ENCODE measurements around the gene EFNA2.
"Not testable (repeated sequence)": the region's sequence is repeated elsewhere in the genome, so short reads cannot be mapped to it uniquely, and the experiment has no call there.

The EFNA2 gene

DNA sequence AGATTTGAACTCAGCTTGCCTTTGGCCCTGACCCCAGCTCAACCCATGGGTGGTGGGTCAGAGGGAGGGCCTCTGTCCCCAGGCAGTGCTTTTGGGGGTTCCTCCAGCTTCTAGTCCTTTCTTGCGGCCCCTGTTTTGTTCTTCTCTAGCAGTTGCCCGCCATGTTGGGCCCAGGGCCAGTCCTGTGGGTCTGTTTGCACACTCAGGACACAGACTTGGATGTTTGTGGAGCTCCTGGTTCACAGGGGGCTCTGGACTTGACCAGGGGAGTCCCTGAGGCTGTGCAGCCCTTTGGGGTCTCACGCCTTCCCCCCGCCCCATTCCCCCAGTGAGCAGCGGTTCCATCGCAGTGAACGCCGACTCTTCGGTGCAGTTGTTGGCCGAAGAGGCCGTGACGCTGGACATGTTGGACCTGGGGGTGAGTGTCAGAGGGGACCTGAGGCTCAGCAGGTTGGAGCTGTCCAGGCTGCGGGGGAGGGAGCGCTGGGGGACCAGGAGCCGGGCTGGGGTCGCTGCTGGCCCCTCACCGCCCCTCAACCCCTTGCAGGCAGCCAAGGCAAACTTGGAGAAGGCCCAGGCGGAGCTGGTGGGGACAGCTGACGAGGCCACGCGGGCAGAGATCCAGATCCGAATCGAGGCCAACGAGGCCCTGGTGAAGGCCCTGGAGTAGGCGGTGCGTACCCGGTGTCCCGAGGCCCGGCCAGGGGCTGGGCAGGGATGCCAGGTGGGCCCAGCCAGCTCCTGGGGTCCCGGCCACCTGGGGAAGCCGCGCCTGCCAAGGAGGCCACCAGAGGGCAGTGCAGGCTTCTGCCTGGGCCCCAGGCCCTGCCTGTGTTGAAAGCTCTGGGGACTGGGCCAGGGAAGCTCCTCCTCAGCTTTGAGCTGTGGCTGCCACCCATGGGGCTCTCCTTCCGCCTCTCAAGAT lies 41.6 kb upstream of the EFNA2 start:
- no peak overlapping the region for H3K4me3 ChIP-seq (ENCODE audit: low read length)
- H3K27me3 ChIP-seq (ENCODE audit: control insufficient read depth, insufficient read depth, low read length) = no peaks in the 10 kb centered on the region
- no peak overlapping the region for H3K27ac ChIP-seq (ENCODE audit: low read length)
- no peak for DNase-seq (ENCODE audit: low read depth, low spot score)
- peaks cover 5% of the 10 kb centered on the region; the same call in 1 of the 2 replicates for H3K36me3 ChIP-seq (ENCODE audit: control insufficient read depth, insufficient read depth, low read length)
- H3K4me1 ChIP-seq (ENCODE audit: control insufficient read depth, insufficient read depth, low read length) = peaks cover 6% of the 10 kb centered on the region
- H3K9me3 ChIP-seq (ENCODE audit: control insufficient read depth, insufficient read depth, low read length) = no peaks in the 10 kb centered on the region
- no CpG with 5 or more reads among the region's 33 CpGs for WGBS (ENCODE audit: insufficient coverage, insufficient read length)

DNA sequence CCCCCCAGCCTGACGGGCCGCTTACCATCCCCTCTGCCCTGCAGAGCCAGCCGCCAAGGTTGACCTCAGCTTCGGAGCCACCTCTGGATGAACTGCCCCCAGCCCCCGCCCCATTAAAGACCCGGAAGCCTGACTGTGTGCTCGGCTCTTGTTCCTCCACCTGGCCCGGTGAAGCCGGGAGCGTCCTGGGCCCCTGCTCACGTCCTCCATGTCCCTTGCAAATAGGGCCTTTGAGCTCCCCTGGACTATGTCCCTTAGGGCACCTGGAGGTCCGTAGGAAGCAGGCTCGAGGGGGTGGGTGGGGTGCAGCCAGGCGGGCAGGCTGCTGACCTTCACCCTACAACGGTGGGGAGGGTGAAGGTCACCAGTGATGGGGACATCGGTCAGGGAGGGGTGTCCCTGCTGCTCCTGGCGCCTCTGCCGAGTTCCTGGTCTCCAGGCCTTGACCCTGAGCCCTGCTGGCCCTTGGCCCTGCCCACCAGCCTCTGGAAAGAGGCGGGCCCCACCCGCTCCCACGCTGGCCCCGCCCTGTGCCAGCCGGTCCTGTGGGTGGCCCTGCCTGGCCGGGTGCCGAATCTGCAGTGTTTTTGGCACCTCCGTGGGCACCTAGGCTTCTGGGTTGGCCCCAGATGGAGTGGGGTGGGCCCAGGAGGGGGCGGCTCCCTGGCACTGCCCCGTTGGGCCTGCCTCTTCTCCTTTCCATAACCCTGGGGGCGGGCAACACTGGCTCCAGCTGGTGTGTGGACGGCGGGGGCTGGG lies 40.8 kb upstream of the EFNA2 start:
- Histone ChIP-seq H3K4me1 (ENCODE audit: control insufficient read depth, insufficient read depth, low read length) (peaks cover 4% of the 10 kb centered on the region), H3K9me3 (ENCODE audit: control insufficient read depth, insufficient read depth, low read length) (no peaks in the 10 kb centered on the region), H3K27ac (ENCODE audit: low read length) (no peak overlapping the region), H3K36me3 (ENCODE audit: control insufficient read depth, insufficient read depth, low read length) (peaks cover 5% of the 10 kb centered on the region; the same call in 1 of the 2 replicates), H3K27me3 (ENCODE audit: control insufficient read depth, insufficient read depth, low read length) (no peaks in the 10 kb centered on the region), H3K4me3 (ENCODE audit: low read length) (no peak overlapping the region)
- DNase-seq (ENCODE audit: low read depth, low spot score) = no peak
- no CpG with 5 or more reads among the region's 31 CpGs for WGBS (ENCODE audit: insufficient coverage, insufficient read length)

DNA sequence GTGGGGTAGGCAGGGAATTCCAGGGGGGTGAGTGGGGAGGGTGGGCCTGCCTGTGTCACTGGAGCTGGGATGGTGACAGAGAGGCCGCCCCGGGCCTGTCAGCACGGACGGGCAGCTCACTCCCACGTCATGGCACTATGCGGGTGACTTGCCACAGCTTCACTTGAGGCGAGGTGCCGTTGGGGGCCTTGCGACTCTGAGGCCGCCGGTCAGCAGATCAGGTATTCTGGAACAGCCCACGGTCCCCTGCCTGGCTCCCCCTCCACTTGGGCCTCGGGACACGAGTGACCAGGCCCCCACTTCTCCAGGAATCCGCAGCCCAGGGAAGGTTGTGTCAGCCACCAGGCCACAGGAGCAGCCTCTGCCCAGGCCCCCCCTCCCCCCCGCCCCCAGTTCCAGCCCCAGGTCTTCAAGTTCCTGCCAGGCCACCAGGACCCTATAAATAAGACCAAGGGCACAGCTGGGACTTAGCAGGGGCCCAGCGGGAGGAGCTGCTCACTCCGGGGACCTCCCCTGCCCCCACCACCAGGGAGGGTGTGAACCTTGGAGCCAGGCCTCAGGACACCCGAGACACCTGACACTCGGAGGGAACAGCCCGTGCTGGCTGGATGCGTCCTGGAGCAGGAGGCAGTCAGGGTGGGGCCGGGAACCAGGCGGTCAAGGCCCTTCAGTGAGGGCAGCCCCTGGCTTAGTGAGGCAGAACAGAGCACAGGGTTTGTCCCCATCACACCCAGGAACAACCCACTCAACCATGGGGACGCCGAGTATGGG lies 40.0 kb upstream of the EFNA2 start:
- Histone ChIP-seq H3K27me3 (ENCODE audit: control insufficient read depth, insufficient read depth, low read length) (no peaks in the 10 kb centered on the region), H3K9me3 (ENCODE audit: control insufficient read depth, insufficient read depth, low read length) (no peaks in the 10 kb centered on the region), H3K36me3 (ENCODE audit: control insufficient read depth, insufficient read depth, low read length) (peaks cover 9% of the 10 kb centered on the region; the same call in 1 of the 2 replicates), H3K4me1 (ENCODE audit: control insufficient read depth, insufficient read depth, low read length) (peaks cover 4% of the 10 kb centered on the region), H3K27ac (ENCODE audit: low read length) (no peak overlapping the region), H3K4me3 (ENCODE audit: low read length) (no peak overlapping the region)
- DNase-seq (ENCODE audit: low read depth, low spot score) = no peak
- WGBS (ENCODE audit: insufficient coverage, insufficient read length) = no CpG with 5 or more reads among the region's 26 CpGs

DNA sequence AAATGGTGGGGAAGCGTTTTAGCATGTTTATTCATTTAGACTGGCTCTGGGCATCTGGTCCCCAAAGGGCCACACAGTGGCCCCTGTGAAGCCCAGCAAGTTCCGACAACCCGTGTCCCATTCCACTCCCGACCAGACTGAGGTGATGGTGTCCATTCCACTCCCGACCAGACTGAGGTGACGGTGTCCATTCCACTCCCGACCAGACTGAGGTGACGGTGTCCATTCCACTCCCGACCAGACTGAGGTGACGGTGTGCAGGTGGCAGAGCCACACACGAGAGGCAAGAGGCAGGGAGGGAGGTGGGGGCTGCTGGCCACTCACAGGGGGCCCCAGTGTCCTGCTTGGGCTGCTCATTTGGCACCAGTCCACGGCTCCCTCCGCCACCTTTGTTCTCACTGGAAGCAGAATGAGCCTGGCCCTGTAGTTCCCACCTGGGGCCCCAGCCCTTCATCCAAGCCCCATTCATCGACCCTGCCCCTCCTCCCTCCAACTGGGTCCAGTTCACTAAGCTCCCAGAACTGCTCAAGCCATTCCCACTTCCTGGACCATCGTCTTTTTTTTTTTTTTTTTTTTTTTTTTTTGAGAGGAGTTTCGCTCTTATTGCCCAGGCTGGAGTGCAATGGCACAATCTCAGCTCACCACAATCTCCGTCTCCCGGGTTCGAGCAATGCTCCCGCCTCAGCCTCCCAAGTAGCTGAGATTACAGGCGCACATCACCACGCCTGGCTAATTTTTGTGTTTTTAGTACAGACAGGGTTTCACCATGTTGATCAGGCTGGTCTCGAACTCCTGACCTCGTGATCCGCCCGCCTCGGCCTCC lies 39.2 kb upstream of the EFNA2 start:
- H3K36me3 ChIP-seq (ENCODE audit: control insufficient read depth, insufficient read depth, low read length) = peaks cover 12% of the 10 kb centered on the region
- not testable (repeated sequence) for H3K27ac ChIP-seq (ENCODE audit: low read length); DNase-seq (ENCODE audit: low read depth, low spot score); H3K27me3 ChIP-seq (ENCODE audit: control insufficient read depth, insufficient read depth, low read length); H3K4me3 ChIP-seq (ENCODE audit: low read length); H3K4me1 ChIP-seq (ENCODE audit: control insufficient read depth, insufficient read depth, low read length); H3K9me3 ChIP-seq (ENCODE audit: control insufficient read depth, insufficient read depth, low read length)
- no CpG with 5 or more reads among the region's 27 CpGs for WGBS (ENCODE audit: insufficient coverage, insufficient read length)

DNA sequence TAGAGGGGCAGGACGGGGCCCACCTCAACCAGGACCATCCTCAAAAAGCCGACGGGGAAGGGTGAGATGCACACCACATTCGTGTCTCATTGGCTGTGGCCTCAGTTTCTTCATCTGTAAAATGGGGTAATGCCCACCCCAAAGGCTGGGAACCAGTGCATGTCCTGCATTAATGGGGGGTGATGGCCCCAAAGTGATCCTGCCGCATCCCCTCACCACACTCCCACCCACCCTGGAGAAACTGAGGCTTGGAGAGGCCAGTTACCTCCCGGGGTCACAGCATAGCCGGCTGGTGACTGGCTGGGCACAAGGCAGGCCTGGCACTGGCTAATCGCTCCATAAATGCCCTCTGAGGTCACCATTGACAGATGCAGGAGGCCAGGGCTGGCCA lies 37.9 kb upstream of the EFNA2 start:
- H3K27me3 ChIP-seq (ENCODE audit: control insufficient read depth, insufficient read depth, low read length) = no peaks in the 10 kb centered on the region
- no CpG with 5 or more reads among the region's 8 CpGs for WGBS (ENCODE audit: insufficient coverage, insufficient read length)
- peaks cover 17% of the 10 kb centered on the region for H3K36me3 ChIP-seq (ENCODE audit: control insufficient read depth, insufficient read depth, low read length)
- no peak for DNase-seq (ENCODE audit: low read depth, low spot score)
- no peak overlapping the region for H3K27ac ChIP-seq (ENCODE audit: low read length)
- H3K9me3 ChIP-seq (ENCODE audit: control insufficient read depth, insufficient read depth, low read length) = no peaks in the 10 kb centered on the region
- H3K4me1 ChIP-seq (ENCODE audit: control insufficient read depth, insufficient read depth, low read length) = peaks cover 5% of the 10 kb centered on the region; the same call in 1 of the 2 replicates
- H3K4me3 ChIP-seq (ENCODE audit: low read length) = no peak overlapping the region

DNA sequence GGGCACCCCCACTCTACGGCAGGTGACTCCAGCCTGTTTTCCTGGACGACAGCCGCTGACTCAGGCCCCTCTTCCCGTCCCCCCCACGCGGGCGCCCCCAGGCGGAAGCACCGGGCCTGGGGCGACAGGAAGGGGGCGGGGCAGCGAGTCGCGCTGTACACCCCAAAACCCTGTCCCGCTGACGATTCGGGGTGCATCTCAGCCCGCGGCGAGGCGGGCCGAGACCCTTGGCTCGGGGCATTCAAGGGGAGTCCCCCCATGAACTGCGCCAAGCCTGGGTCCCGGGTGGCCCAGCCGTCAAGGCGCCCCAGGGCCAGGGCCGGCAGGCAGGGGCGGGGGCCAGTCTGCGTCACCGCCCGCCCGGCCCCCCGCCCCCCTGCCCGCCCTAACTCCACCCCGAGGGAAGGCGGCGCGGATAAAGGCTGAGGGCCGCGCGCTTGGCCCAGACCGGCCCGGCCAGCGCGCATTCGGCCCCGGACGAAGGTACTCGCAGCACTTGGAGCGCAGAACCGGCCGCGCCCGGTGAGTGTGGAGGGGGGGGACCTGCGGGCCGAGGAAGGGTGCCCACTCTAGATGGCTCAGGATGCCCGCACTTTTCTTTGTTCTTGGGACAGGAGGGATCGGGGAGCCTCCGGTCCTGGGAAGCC lies 37.4 kb upstream of the EFNA2 start, which contains the start of gene MIDN:
Gene MIDN (plus strand): TSS at position 445 of the 647 bp plus-strand sequence. CDS start 1,714 bp downstream, outside the sequence.
- no peak for DNase-seq (ENCODE audit: low read depth, low spot score)
- no CpG with 5 or more reads among the region's 60 CpGs for WGBS (ENCODE audit: insufficient coverage, insufficient read length)
- H3K27me3 ChIP-seq (ENCODE audit: control insufficient read depth, insufficient read depth, low read length) = no peaks in the 10 kb centered on the region
- peak within 1 kb of the TSS; percentile 96 for H3K4me3 ChIP-seq (ENCODE audit: low read length)
- peaks cover 5% of the 10 kb centered on the region; the same call in 1 of the 2 replicates for H3K4me1 ChIP-seq (ENCODE audit: control insufficient read depth, insufficient read depth, low read length)
- peaks cover 17% of the 10 kb centered on the region for H3K36me3 ChIP-seq (ENCODE audit: control insufficient read depth, insufficient read depth, low read length)
- no peaks in the 10 kb centered on the region for H3K9me3 ChIP-seq (ENCODE audit: control insufficient read depth, insufficient read depth, low read length)
- H3K27ac ChIP-seq (ENCODE audit: low read length) = no peak within 1 kb of the TSS

DNA sequence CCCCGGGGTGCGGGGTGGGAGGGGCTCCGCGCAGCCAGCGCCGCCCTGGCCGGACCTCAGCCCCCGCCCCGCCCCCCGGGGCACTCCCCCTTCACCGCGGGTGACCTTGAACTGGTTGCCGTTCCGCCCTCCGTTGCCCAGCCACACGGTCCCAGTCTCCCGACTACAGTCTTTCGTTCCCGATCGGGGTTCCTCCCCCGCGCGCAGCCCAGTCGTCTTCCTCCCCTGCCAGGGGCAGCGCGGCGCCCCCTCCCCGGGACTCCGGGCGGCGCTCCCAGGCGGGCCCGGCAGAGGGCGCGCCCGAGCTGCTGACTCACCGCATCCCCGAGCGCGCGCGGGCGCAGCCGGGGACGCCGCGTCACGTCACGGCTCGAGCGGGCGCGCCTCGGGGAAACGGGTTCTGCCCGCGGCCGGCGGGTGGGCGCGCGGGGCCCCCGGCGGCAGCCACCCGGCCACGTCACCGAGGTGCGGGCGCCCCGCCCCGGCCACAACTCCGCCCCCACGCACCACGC lies 36.8 kb upstream of the EFNA2 start:
- DNase-seq (ENCODE audit: low read depth, low spot score) = no peak
- H3K36me3 ChIP-seq (ENCODE audit: control insufficient read depth, insufficient read depth, low read length) = peaks cover 20% of the 10 kb centered on the region

DNA sequence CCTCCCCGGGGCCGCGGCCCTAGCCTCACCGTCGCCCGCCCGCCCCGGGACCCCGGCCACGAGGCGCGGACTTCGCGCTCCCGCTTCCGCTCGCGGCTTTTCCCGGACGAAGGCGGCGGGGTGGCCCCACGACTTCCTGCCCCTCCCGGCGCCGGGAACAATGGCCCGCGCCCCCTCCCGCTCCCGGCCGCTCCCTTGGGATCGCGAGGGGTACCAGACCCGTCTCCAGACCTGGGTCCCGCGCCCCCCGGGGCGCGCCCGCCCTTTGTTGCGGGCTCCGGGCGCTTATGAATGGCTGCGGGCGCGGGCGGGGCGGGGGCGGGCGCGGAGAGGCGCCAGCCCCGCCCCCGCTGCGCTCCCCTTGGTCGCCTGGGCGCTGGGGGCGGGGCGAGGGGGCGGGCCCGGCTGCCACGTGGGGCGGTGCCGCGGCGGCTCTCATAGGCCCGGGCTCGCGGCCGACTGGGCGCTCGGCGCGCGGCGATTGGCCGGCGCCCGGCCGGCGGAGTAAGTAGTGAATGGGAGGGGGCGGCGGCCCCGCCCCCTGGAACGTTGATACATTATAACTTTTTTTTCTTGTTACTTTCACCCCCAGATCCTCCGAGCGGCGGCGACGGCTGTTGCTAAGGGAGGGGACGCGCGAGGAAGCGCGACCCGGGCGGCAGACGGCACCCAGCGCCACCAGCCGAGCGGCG lies 36.2 kb upstream of the EFNA2 start:
- WGBS (ENCODE audit: insufficient coverage, insufficient read length) = no CpG with 5 or more reads among the region's 102 CpGs
- H3K36me3 ChIP-seq (ENCODE audit: control insufficient read depth, insufficient read depth, low read length) = peaks cover 26% of the 10 kb centered on the region
- peaks cover 5% of the 10 kb centered on the region; the same call in 1 of the 2 replicates for H3K4me1 ChIP-seq (ENCODE audit: control insufficient read depth, insufficient read depth, low read length)
- no peak for DNase-seq (ENCODE audit: low read depth, low spot score)
- peak overlapping the region; percentile 96 for H3K4me3 ChIP-seq (ENCODE audit: low read length)
- no peak overlapping the region for H3K27ac ChIP-seq (ENCODE audit: low read length)
- no peaks in the 10 kb centered on the region for H3K27me3 ChIP-seq (ENCODE audit: control insufficient read depth, insufficient read depth, low read length)
- no peaks in the 10 kb centered on the region for H3K9me3 ChIP-seq (ENCODE audit: control insufficient read depth, insufficient read depth, low read length)

More for the DNA sequence above, 36.8 kb upstream of the EFNA2 start:
- H3K27ac ChIP-seq (ENCODE audit: low read length) = no peak overlapping the region
- WGBS (ENCODE audit: insufficient coverage, insufficient read length) = no CpG with 5 or more reads among the region's 74 CpGs
- H3K4me3 ChIP-seq (ENCODE audit: low read length) = peak overlapping the region; percentile 96
- no peaks in the 10 kb centered on the region for H3K9me3 ChIP-seq (ENCODE audit: control insufficient read depth, insufficient read depth, low read length)
- no peaks in the 10 kb centered on the region for H3K27me3 ChIP-seq (ENCODE audit: control insufficient read depth, insufficient read depth, low read length)
- peaks cover 5% of the 10 kb centered on the region; the same call in 1 of the 2 replicates for H3K4me1 ChIP-seq (ENCODE audit: control insufficient read depth, insufficient read depth, low read length)
